GM18909 (cell line): Measurements from ENCODE around the gene FBRSL1.

Source experiments
- ATAC-seq: cut with Tn5 transposase; IDR thresholded peaks from one replicate; pipeline ENCODE4 v1.9.1; 2021; ENCODE audit warnings: mild to moderate bottlenecking; ENCODE audit not compliant: unreplicated experiment, poor library complexity

Gene FBRSL1

GRCh38 chr12:132494294-132495164 lies 4.6 kb downstream of the FBRSL1 start:
- ATAC-seq, result no peak

GRCh38 chr12:132495165-132495544 lies 5.2 kb downstream of the FBRSL1 start:
- no peak for ATAC-seq

- no peak for ATAC-seq
Observed at GRCh38 chr12:132495629-132496357, 5.8 kb downstream of the FBRSL1 start.

GRCh38 chr12:132496358-132496669 lies 6.4 kb downstream of the FBRSL1 start:
- no peak for ATAC-seq

GRCh38 chr12:132496710-132497109 lies 6.8 kb downstream of the FBRSL1 start:
- no peak for ATAC-seq

GRCh38 chr12:132497514-132498405 lies 7.8 kb downstream of the FBRSL1 start:
- no peak for ATAC-seq

GRCh38 chr12:132498931-132499330 lies 9.0 kb downstream of the FBRSL1 start:
- ATAC-seq, result no peak

GRCh38 chr12:132500142-132500855 lies 10.3 kb downstream of the FBRSL1 start:
- ATAC-seq, result no peak

- ATAC-seq, result no peak
Observed at GRCh38 chr12:132500856-132501180, 10.9 kb downstream of the FBRSL1 start.

GRCh38 chr12:132501204-132501940 lies 11.4 kb downstream of the FBRSL1 start:
- no peak for ATAC-seq

GRCh38 chr12:132502149-132502881 lies 12.4 kb downstream of the FBRSL1 start:
- ATAC-seq, result no peak

- no peak for ATAC-seq
Observed at GRCh38 chr12:132502882-132503193, 12.9 kb downstream of the FBRSL1 start.

GRCh38 chr12:132503618-132504204 lies 13.8 kb downstream of the FBRSL1 start:
- no peak for ATAC-seq

- ATAC-seq, result no peak
Observed at GRCh38 chr12:132505105-132505851, 15.3 kb downstream of the FBRSL1 start.

GRCh38 chr12:132505852-132506219 lies 15.9 kb downstream of the FBRSL1 start:
- no peak for ATAC-seq

GRCh38 chr12:132506328-132507160 lies 16.6 kb downstream of the FBRSL1 start:
- peak; percentile 58 for ATAC-seq

GRCh38 chr12:132507161-132507538 lies 17.2 kb downstream of the FBRSL1 start:
- ATAC-seq, result no peak
